Duodenal mucosa (tissue), 2 donors: ENCODE data around the gene ERICH3.

Experiments
- H3K27ac ChIP-seq: one replicate; pipeline ENCODE4 v1.7.0; 2013; ENCODE audit warnings: low read depth, low read length
- H3K27me3 ChIP-seq, 2 donors: one replicate each; pipeline ENCODE4 v1.7.0; 2013; ENCODE audit warnings: low read length in 2 of 2, control low read depth in 1 of 2; ENCODE audit not compliant: insufficient read depth in 2 of 2, control insufficient read depth in 1 of 2
- H3K36me3 ChIP-seq, 2 donors: one replicate each; pipeline ENCODE4 v1.7.0; 2013; ENCODE audit warnings: low read length in 2 of 2, control low read depth in 1 of 2; ENCODE audit not compliant: insufficient read depth in 2 of 2, control insufficient read depth in 1 of 2
- H3K4me1 ChIP-seq, 2 donors: one replicate each; pipeline ENCODE4 v1.7.0; 2013; ENCODE audit warnings: low read length in 2 of 2, control low read depth in 1 of 2; ENCODE audit not compliant: insufficient read depth in 2 of 2, control insufficient read depth in 1 of 2
- H3K4me3 ChIP-seq, 2 donors: one replicate each; pipeline ENCODE4 v1.7.0; 2013; ENCODE audit warnings: low read length in 2 of 2, low read depth in 1 of 2
- H3K9ac ChIP-seq, 2 donors: one replicate each; pipeline ENCODE4 v1.7.0; 2013; ENCODE audit warnings: low read length in 2 of 2, low read depth in 1 of 2
- H3K9me3 ChIP-seq, 2 donors: one replicate each; pipeline ENCODE4 v1.7.0; 2013; ENCODE audit warnings: low read length in 2 of 2, control low read depth in 1 of 2; ENCODE audit not compliant: control insufficient read depth in 1 of 2

ERICH3 gene

DNA sequence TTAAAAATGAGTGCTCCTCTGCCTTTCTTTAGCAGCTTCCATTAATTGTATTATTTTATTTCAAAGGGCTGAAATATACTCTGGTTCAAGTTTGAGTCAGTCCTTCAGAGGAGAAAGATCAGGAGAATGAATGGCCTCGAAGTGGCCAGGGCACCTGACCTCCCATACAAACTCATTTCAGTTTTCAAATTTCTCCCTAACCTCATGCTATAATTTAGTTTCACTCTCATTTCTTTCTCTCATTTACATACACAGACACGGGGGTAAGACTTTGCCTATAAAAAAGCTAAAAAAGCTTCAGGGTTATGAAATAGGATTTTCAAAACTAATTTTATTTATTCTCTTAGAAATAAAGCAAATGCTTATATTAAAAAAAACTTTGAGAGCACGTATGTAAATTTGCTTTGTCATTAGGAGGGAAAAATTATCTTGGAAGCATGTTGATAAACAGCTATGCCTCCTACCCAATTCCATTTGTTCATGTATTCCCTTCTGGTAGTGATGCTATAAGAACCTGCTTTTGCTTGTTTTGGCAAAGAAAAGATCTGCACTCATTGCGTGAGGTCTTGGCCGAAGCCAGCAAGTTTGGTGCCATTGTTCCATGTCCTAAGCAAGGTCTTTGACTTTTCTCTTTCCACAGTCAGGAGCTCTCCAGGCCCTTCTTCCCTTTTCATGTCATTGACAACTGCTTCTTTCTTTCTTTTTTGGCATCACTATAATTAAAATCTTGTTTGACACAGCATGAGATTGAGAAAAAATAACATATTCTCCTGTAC lies 80.8 kb downstream of the ERICH3 start:
- no peaks in the 10 kb centered on the region for H3K36me3 ChIP-seq
- no peak overlapping the region for H3K9ac ChIP-seq
- no peak overlapping the region for H3K27ac ChIP-seq
- H3K4me1 ChIP-seq: no peaks in the 10 kb centered on the region
- H3K27me3 ChIP-seq: no peaks in the 10 kb centered on the region
- no peak overlapping the region for H3K4me3 ChIP-seq
- H3K9me3 ChIP-seq: no peaks in the 10 kb centered on the region

DNA sequence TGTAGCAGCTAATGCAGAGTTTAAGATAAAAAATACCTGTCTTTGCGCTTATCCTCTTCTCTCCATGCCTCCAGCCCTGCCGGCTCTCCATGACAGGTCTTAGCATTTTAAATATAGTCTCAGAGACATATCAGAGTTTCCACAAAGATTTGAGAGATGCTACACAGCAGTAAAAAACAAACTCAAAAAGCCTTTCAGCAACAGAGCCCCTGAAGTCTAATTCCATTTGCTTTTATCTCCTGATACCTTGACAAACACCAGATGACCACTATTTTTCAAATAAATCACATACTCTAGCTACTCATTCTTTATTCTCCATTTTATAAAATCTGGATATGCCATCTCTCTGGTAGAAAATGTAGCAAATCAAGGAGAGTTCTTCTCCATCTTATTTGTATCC lies 81.6 kb downstream of the ERICH3 start:
- H3K27ac ChIP-seq: no peak overlapping the region
- no peaks in the 10 kb centered on the region for H3K9me3 ChIP-seq
- no peaks in the 10 kb centered on the region for H3K36me3 ChIP-seq
- no peaks in the 10 kb centered on the region for H3K4me1 ChIP-seq
- no peak overlapping the region for H3K4me3 ChIP-seq
- no peak overlapping the region for H3K9ac ChIP-seq
- no peaks in the 10 kb centered on the region for H3K27me3 ChIP-seq

DNA sequence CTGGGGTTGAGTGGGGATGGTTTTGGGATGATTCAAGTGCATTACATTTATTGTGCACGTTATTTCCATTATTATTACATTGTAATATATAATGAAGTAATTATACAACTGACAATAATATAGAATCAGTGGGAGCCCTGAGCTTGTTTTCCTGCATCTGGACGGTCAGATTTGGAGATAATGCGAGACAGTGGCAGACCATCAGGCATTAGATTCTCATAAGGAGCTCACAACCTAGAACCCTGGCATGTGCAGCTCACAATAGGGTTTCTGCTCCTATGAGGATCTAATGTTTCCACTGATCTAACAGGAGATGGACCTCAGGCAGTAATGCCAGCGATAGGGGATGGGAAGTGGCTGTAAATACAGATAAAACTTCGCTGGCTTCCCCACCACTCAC lies 83.3 kb downstream of the ERICH3 start:
- Histone ChIP-seq H3K4me1 (no peaks in the 10 kb centered on the region), H3K36me3 (no peaks in the 10 kb centered on the region), H3K27me3 (no peaks in the 10 kb centered on the region), H3K9ac (no peak overlapping the region), H3K27ac (no peak overlapping the region), H3K4me3 (no peak overlapping the region), H3K9me3 (no peaks in the 10 kb centered on the region)

DNA sequence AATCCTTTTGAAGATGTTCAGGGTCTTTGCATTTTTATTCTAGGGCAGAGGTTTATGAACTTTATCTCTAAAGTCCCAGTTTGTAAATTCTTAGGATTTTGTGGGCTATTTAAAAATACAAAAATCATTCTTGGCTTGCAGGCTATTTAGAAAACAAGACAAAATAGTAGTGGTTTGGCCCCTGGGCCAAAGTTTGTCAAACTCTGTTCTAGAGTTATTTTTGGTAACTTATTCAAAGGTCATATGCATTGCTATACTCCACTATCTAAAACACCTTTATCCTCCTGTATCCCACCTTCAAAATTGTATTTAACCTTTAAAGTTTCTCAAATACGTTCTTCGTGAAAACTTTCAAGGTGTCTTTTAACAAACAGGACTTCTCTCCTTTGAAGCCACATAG lies 85.7 kb downstream of the ERICH3 start:
- no peaks in the 10 kb centered on the region for H3K36me3 ChIP-seq
- H3K4me3 ChIP-seq: no peak overlapping the region
- H3K27me3 ChIP-seq: no peaks in the 10 kb centered on the region
- no peak overlapping the region for H3K9ac ChIP-seq
- H3K4me1 ChIP-seq: no peaks in the 10 kb centered on the region
- H3K27ac ChIP-seq: no peak overlapping the region
- H3K9me3 ChIP-seq: no peaks in the 10 kb centered on the region

DNA sequence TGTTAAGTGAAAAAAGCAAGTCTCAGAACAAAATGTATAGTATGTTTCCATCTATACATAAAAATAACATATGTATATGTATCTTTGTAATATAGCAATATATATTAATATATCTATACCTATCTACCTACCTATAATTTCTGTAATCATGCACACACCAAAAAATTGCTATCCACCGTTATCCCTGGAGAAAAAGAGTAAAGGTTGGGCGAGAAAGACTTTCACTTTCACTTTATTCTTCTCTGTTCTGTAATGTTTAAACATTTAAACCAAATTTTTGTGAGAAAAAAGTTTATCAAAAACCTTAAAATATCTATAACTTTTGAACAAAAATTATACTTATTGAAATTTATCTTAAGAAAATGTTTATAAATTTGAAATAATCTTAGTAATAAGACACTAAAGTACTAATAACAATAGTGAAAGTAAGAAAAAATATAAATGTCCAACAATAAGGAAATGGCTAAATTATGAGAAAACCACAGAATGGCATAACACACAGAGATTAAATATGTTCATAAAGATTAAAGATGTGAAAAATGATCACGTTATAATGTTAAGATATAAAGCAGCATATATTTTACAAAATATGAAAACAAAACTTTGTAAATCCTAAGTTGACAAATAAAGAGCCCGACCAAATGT lies 87.2 kb downstream of the ERICH3 start:
- Histone ChIP-seq H3K4me3 (peak overlapping the region in 1 of 2 donors; percentile 32), H3K27ac (no peak overlapping the region), H3K36me3 (no peaks in the 10 kb centered on the region), H3K9me3 (no peaks in the 10 kb centered on the region), H3K4me1 (no peaks in the 10 kb centered on the region), H3K9ac (no peak overlapping the region), H3K27me3 (no peaks in the 10 kb centered on the region)

DNA sequence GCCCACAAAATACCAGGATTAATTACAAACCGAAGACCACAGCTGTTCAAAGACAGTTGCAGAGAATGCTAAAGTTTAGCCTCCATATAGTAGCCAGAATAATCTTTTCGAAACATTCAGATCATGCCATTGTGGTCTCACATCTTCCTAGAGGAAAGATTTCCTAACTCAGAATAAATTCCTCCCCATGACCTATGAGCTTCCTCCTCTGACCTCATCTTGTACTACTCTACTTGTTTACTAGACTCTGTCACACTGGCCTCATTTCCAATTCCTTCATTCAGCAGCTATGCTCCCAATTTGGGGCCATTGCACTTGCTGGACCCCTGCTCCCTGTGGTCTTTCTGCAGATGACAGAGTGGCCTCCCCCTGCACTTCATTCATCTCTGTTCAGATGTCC lies 89.4 kb downstream of the ERICH3 start:
- Histone ChIP-seq H3K9ac (no peak overlapping the region), H3K9me3 (no peaks in the 10 kb centered on the region), H3K27ac (no peak overlapping the region), H3K4me3 (no peak overlapping the region), H3K4me1 (no peaks in the 10 kb centered on the region), H3K36me3 (no peaks in the 10 kb centered on the region), H3K27me3 (no peaks in the 10 kb centered on the region)

DNA sequence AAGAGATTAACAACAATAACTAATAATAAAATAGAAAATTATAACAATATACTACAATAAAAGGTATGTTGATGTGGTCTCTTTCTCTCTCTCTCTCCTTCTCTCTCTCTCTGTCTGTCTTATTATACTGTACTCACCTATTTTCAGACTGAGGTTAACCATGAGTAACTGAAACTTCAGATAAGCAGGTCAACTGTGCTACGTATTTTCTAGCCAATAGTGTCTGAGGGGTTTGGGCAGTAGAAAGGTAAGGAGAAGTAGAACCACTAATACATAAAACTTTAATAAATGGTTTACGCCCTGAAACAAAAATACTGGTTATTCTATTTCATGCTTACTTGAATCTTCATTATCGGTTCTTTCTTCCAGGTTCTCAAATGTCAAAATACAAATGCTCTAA lies 90.2 kb downstream of the ERICH3 start:
- no peaks in the 10 kb centered on the region for H3K27me3 ChIP-seq
- H3K4me3 ChIP-seq: no peak overlapping the region

DNA sequence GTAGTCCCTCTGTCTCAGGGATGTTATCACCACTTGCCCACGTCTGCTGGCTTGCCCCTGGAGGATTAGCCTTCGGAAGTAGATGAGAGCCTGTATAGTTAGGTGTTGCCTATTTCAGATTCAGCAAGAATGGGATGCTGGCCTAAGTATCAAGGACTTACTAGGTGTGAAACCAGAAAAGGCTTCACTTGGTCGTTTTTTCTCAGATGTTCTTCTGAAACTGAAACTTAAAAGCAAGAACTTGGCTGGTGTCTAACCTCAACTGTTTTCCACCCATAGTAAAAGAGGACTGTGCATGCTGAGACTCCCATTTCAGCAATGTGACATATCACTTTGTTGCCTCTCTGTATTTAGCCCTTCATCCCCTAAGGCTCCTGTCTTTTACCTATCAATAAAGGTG lies 94.2 kb downstream of the ERICH3 start:
- Histone ChIP-seq H3K4me1 (no peaks in the 10 kb centered on the region), H3K27ac (no peak overlapping the region), H3K9ac (no peak overlapping the region), H3K9me3 (no peaks in the 10 kb centered on the region), H3K4me3 (no peak overlapping the region), H3K27me3 (no peaks in the 10 kb centered on the region), H3K36me3 (no peaks in the 10 kb centered on the region)

More for the DNA sequence above, 90.2 kb downstream of the ERICH3 start:
- H3K36me3 ChIP-seq: no peaks in the 10 kb centered on the region
- no peak overlapping the region for H3K27ac ChIP-seq
- no peaks in the 10 kb centered on the region for H3K4me1 ChIP-seq
- no peaks in the 10 kb centered on the region for H3K9me3 ChIP-seq
- H3K9ac ChIP-seq: no peak overlapping the region

DNA sequence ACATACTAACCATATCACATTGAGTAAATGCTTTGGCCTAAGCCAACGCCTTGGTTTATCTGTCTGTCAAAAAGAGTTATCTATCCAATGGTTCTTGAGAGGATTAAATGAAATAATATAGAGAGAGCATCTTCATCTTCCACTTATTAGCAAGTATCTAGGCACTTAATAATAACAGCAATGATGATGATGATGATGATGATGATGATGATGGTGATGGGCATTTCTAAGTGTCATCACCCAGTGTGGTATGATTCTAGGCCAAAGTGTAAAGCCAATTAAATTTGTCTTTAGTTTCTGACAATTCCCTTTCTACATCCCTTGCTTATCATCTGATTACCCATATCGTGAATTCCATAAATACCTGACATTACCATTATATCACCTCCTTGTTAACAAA lies 95.5 kb downstream of the ERICH3 start:
- Histone ChIP-seq H3K4me3 (no peak overlapping the region), H3K9ac (no peak overlapping the region), H3K9me3 (no peaks in the 10 kb centered on the region), H3K27ac (no peak overlapping the region), H3K36me3 (no peaks in the 10 kb centered on the region), H3K4me1 (no peaks in the 10 kb centered on the region), H3K27me3 (no peaks in the 10 kb centered on the region)

DNA sequence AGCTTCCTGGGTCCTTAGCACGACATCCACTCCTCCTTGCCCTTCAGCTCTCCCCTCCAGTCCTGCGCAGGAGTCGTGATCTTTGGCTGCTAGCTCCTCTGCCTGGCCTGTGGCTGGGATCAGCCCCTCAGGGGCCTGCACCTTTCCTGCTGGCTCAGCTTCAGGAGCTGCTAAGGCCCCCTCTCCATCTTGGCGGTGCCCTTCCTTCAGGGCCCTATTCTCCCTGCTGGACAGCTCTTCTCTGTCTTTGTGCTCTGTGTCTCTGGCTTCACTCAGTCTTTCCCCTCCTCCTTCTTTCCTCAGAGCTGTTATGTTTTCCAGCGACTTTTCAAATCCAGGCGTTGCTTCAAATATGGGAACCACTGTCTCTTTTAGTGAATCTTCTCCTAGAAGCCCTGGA lies 101.7 kb downstream of the ERICH3 start:
- H3K9me3 ChIP-seq: no peaks in the 10 kb centered on the region
- H3K27ac ChIP-seq: no peak overlapping the region
- no peak overlapping the region for H3K9ac ChIP-seq
- H3K4me1 ChIP-seq: no peaks in the 10 kb centered on the region
- no peak overlapping the region for H3K4me3 ChIP-seq
- H3K36me3 ChIP-seq: no peaks in the 10 kb centered on the region
- H3K27me3 ChIP-seq: no peaks in the 10 kb centered on the region
